ENCODE results near the gene GSE1.
"Not testable (repeated sequence)": the region's sequence is repeated elsewhere in the genome, so short reads cannot be mapped to it uniquely, and the experiment has no call there.

GSE1 gene

GRCh38 chr16:85591381-85591780, 21.7 kb upstream of the GSE1 start:
- DNase-seq (ENCODE audit: extremely low read depth, low read depth) = no peak
- TF ChIP-seq, protein P1, sequence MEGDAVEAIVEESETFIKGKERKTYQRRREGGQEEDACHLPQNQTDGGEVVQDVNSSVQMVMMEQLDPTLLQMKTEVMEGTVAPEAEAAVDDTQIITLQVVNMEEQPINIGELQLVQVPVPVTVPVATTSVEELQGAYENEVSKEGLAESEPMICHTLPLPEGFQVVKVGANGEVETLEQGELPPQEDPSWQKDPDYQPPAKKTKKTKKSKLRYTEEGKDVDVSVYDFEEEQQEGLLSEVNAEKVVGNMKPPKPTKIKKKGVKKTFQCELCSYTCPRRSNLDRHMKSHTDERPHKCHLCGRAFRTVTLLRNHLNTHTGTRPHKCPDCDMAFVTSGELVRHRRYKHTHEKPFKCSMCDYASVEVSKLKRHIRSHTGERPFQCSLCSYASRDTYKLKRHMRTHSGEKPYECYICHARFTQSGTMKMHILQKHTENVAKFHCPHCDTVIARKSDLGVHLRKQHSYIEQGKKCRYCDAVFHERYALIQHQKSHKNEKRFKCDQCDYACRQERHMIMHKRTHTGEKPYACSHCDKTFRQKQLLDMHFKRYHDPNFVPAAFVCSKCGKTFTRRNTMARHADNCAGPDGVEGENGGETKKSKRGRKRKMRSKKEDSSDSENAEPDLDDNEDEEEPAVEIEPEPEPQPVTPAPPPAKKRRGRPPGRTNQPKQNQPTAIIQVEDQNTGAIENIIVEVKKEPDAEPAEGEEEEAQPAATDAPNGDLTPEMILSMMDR (IDR thresholded peaks at IDR 0.05; ENCODE audit: low read depth, low read length, missing control alignments) = no peak
- no peak overlapping the region for H3K4me3 ChIP-seq (replicated peaks; ENCODE audit: low read depth, low read length)

GRCh38 chr16:85592277-85592676, 20.8 kb upstream of the GSE1 start:
- H3K4me3 ChIP-seq (replicated peaks; ENCODE audit: low read depth, low read length) = not testable (repeated sequence)

DNA sequence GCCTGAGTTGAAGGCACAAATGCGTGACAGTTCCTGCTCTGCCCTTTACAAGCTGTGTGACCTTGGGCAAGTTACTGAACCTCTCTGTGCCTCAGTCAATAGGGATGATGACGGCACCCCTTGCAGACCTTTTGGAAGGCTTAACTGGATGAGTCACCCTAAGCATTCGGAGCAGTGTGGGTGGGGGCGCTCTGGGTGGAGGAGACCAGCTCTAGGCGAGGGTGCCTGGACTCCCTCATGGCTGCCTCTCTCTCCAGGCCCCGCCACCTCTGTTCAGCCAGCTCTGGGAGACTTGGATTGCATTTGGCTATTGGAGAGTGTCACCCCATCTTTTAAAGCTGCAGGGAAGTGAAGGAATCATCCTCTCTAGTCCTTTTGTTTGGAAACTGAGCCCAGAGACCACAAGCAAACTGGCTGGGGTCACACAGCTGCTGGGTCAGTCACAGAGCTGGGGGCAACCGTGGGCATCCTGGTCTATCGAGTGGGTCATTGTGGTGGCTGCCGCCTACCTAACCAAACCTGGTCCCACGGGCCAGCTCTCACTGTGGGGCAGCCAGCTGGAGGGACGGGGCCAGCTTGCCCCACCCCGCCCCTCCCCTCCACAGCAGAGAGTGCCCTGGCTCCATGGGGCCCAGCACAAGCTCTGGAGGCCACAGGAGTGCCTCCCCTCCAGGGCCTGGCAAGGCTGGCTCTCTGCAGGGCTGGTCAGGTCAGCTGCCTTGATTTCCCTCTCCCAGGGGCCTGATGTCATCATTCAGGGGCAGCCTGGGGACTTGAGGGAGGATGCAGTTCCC, 20.2 kb upstream of the GSE1 start:
- no peak for DNase-seq (ENCODE audit: extremely low read depth, low read depth)
- no peak overlapping the region for H3K4me3 ChIP-seq (replicated peaks; ENCODE audit: low read depth, low read length)
- TF ChIP-seq, protein P1 (IDR thresholded peaks at IDR 0.05; ENCODE audit: low read depth, low read length, missing control alignments) = no peak

More at GRCh38 chr16:85592277-85592676, 20.8 kb upstream of the GSE1 start:
- DNase-seq (ENCODE audit: extremely low read depth, low read depth) = not testable (repeated sequence)

DNA sequence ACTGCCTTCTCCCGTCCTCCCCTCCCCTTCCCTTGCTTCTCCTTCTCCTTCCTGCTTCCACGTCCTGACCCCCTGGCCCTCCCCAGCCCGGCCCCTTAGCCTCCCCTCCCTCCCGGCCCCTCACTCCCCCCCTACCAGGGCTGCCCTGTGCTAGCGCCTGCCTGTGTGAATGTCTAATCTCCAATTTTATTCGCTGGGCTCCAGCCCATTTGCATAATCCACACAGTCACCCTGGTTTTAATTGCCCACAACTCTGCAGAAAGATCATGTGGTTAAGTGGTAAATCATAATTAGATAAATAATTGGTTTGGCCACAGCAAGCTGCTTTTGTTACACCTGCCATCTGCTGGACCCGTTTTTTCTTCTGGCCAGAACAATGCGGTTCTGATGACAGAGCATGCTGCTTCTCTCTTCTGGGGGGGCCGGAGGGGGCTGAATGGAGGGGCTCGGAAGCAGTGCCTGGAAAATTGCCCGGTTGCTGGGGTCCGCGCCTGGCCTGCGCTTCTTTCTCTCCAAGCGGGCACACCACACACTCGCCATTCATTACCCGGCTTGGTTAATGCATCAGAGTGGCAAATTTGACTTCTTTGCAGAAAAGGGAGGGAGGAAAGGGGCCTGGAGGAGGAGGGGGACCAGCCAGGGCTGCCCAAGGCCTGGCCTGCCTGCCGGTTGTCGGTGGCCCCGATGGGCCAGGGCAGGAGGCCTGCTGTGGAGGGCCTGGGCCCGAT, 19.5 kb upstream of the GSE1 start:
- no peak overlapping the region for H3K4me3 ChIP-seq (replicated peaks; ENCODE audit: low read depth, low read length)
- DNase-seq (ENCODE audit: extremely low read depth, low read depth) = no peak

DNA sequence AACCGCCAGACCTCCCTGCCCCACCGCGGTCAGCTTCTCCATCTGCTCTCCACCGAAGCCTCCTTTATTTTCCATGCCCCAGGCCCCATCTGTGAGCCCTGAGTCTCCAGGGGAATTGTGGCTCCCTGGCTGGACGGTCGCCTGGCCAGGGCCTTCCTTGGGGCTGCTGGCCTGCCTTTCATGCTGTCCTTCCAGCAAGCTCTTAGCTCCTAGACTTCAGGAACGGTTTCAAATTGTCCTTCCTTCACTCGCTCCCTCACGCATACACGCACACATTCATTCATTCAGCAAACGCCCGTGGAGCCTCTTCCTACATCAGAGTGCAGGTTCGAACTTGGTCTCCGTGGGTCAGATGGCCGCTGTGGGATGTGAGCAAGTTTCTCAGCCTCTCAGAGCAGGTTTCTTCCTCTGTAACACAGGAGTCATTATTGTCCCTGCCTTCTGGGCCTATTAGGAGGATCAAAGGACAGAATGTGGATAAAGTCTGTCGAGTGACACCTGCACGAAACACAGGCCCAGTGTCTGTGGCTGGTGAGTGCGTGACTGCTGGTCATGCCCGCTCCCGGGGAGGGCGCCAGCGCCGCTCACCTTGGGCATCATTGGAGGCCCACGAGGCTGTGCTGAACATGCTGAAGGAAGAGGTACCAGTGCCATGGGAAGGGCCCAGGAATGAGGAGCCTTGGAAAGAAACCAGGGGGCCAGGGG, 18.7 kb upstream of the GSE1 start:
- TF ChIP-seq, protein P1 (IDR thresholded peaks at IDR 0.05; ENCODE audit: low read depth, low read length, missing control alignments) = no peak
- no peak for DNase-seq (ENCODE audit: extremely low read depth, low read depth)
- no peak overlapping the region for H3K4me3 ChIP-seq (replicated peaks; ENCODE audit: low read depth, low read length)

More for the DNA sequence above, 19.5 kb upstream of the GSE1 start:
- TF ChIP-seq, protein P1 (IDR thresholded peaks at IDR 0.05; ENCODE audit: low read depth, low read length, missing control alignments) = no peak

DNA sequence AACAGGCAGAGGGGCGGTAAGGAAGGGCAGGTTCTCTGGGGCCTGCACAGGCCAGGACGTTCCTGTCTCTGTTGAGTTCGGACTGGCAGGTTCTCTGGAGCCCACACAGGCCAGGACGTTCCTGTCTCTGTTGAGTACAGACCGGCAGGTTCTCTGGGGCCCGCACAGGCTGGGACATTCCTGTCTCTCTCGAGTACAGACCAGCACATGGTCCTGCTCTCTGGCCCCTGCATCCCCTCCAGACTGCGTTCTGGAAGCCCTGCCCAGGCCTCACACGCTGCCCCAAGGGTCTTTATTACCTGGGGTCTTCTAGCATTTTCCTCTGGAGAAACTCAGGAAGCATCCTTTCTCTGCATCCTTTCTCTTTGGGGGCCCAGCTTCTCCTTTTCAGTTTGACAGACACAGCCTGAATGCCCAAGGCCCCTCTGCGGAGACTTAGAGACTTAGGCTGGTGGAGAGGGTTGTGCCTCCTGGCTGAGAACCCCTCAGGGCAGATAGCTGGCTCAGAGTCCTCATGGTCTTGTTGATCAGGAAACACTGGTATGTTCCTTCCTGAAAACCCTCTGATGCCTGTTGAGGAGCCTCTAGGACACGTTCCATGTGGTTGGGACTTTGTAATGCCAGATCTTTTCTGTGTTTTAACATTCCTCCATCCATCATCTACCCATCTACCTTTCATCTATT, 18.0 kb upstream of the GSE1 start:
- no peak for DNase-seq (ENCODE audit: extremely low read depth, low read depth)
- no peak overlapping the region for H3K4me3 ChIP-seq (replicated peaks; ENCODE audit: low read depth, low read length)
- TF ChIP-seq, protein P1 (IDR thresholded peaks at IDR 0.05; ENCODE audit: low read depth, low read length, missing control alignments) = no peak

Data from HFF-Myc (cell line).